IMR-90 (cell line): Measurements from ENCODE around the gene KNTC1. TPM values are rescaled to one million over a fixed set of nuclear protein-coding genes. Genes with fewer than 3 reads are reported as not detected.

ENCODE experiments used
- ATAC-seq: fragments of 200-7000 bp; cut with Tn5 transposase; 2 replicates; pipeline ENCODE4 v1.9.1; 2020; ENCODE audit warnings: low read depth, mild to moderate bottlenecking, moderate library complexity
- BruUV-seq: library from RNA; stranded (reverse); fragments of 400-500 nt; replicated peaks from 2 replicates; lab custom pipeline; 2021; lab: Mats Ljungman, UMichigan
- CTCF ChIA-PET: fragments of 300-600 bp; formaldehyde crosslinking; extraction: SDS; loops from one replicate; lab custom pipeline; 2021; ENCODE audit warnings: antibody characterized with exemption; lab: Yijun Ruan, JAX
- POLR2A ChIA-PET: fragments of 300-600 bp; sonication (Branson Sonifier 250); formaldehyde crosslinking; loops from one replicate; lab custom pipeline; 2022; ENCODE audit warnings: antibody characterized with exemption; ENCODE audit not compliant: unreplicated experiment; lab: Charles Lee
- DNase-seq: peaks from one replicate; pipeline ENCODE4 v3.0.0; 2013
- H2AFZ ChIP-seq: replicated peaks from 2 replicates; pipeline ENCODE3; 2013; ENCODE audit warnings: low read length, mild to moderate bottlenecking; ENCODE audit not compliant: poor library complexity
- H2AK5ac ChIP-seq: 2 replicates; pipeline ENCODE4 v1.6.1; 2013; ENCODE audit warnings: low read depth, low read length, inconsistent platforms
- H2AK9ac ChIP-seq: replicated peaks from 2 replicates; pipeline ENCODE3; 2013; ENCODE audit warnings: mild to moderate bottlenecking, low read depth, low read length, moderate library complexity; ENCODE audit not compliant: poor library complexity
- H2BK120ac ChIP-seq: 2 replicates; pipeline ENCODE4 v1.6.1; 2013; ENCODE audit warnings: low read depth, low read length, inconsistent platforms
- H2BK15ac ChIP-seq: 3 replicates; pipeline ENCODE4 v1.6.1; 2013; ENCODE audit warnings: low read depth, low read length, inconsistent platforms
- H2BK20ac ChIP-seq: 2 replicates; pipeline ENCODE4 v1.6.1; 2013; ENCODE audit warnings: low read depth, mild to moderate bottlenecking, inconsistent platforms, low read length, moderate library complexity
- H2BK5ac ChIP-seq: 2 replicates; pipeline ENCODE4 v1.6.1; 2013; ENCODE audit warnings: mild to moderate bottlenecking, low read depth, low read length, inconsistent platforms; ENCODE audit not compliant: poor library complexity, severe bottlenecking
- H3K14ac ChIP-seq: replicated peaks from 2 replicates; pipeline ENCODE4 v1.6.1; 2013; ENCODE audit warnings: low read depth, low read length, inconsistent platforms
- H3K18ac ChIP-seq: 2 replicates; pipeline ENCODE4 v1.6.1; 2013; ENCODE audit warnings: low read depth, low read length, control low read depth
- H3K23ac ChIP-seq: 2 replicates; pipeline ENCODE4 v1.6.1; 2013; ENCODE audit warnings: low read depth, low read length, inconsistent platforms
- H3K27ac ChIP-seq: 2 replicates; pipeline ENCODE4 v1.5.1; 2013; ENCODE audit warnings: mild to moderate bottlenecking, control low read depth, low read length; ENCODE audit not compliant: insufficient read depth
- H3K27me3 ChIP-seq: 2 replicates; pipeline ENCODE4 v1.6.1; 2013; ENCODE audit warnings: low read length; ENCODE audit not compliant: control insufficient read depth, insufficient read depth
- H3K36me3 ChIP-seq: 2 replicates; pipeline ENCODE4 v1.6.1; 2013; ENCODE audit warnings: low read length, mixed read lengths; ENCODE audit not compliant: control insufficient read depth, insufficient read depth
- H3K4ac ChIP-seq: 2 replicates; pipeline ENCODE4 v1.6.1; 2013; ENCODE audit warnings: low read depth, low read length, inconsistent platforms
- H3K4me1 ChIP-seq: 2 replicates; pipeline ENCODE4 v1.6.1; 2013; ENCODE audit warnings: low read length, mixed read lengths; ENCODE audit not compliant: control insufficient read depth, insufficient read depth
- H3K4me2 ChIP-seq: 2 replicates; pipeline ENCODE4 v1.6.1; 2013; ENCODE audit warnings: low read depth, mild to moderate bottlenecking, control low read depth, low read length, moderate library complexity
- H3K4me3 ChIP-seq: 2 replicates; pipeline ENCODE4 v1.5.1; 2013; ENCODE audit warnings: low read depth, mild to moderate bottlenecking, control low read depth, low read length, moderate library complexity; ENCODE audit not compliant: insufficient read depth
- H3K56ac ChIP-seq: 2 replicates; pipeline ENCODE4 v1.6.1; 2013; ENCODE audit warnings: low read length, inconsistent platforms; ENCODE audit not compliant: insufficient read depth; ENCODE audit errors: extremely low read depth
- H3K79me1 ChIP-seq, 2 experiments: 2 replicates each; pipeline ENCODE4 v1.6.1; 2013; ENCODE audit warnings: low read length in 2 of 2, inconsistent platforms in 1 of 2, low read depth in 1 of 2
- H3K9ac ChIP-seq: 2 replicates; pipeline ENCODE4 v1.6.1; 2013; ENCODE audit warnings: low read depth, low read length, control low read depth
- H3K9me1 ChIP-seq: 2 replicates; pipeline ENCODE4 v1.6.1; 2013; ENCODE audit warnings: low read length, inconsistent platforms; ENCODE audit not compliant: insufficient read depth
- H3K9me3 ChIP-seq: 2 replicates; pipeline ENCODE4 v1.6.1; 2013; ENCODE audit warnings: low read length; ENCODE audit not compliant: control insufficient read depth, insufficient read depth
- H4K20me1 ChIP-seq: 2 replicates; pipeline ENCODE4 v1.6.1; 2013; ENCODE audit warnings: low read length, inconsistent platforms; ENCODE audit not compliant: insufficient read depth
- H4K5ac ChIP-seq: 2 replicates; pipeline ENCODE4 v1.6.1; 2013; ENCODE audit warnings: mild to moderate bottlenecking, low read depth, low read length, control low read depth
- H4K8ac ChIP-seq, 2 experiments: 2 replicates each; pipeline ENCODE4 v1.6.1; 2013; ENCODE audit warnings: low read depth in 2 of 2, low read length in 2 of 2, control low read depth in 1 of 2, inconsistent platforms in 1 of 2
- H4K91ac ChIP-seq: 2 replicates; pipeline ENCODE4 v1.6.1; 2013; ENCODE audit warnings: low read depth, low read length, inconsistent platforms; ENCODE audit not compliant: insufficient read depth
- CEBPB ChIP-seq: IDR thresholded peaks from 2 replicates; pipeline ENCODE4 v1.6.1; 2012; ENCODE audit warnings: low read depth, low read length, improper control_type of control experiment
- MAFK ChIP-seq: IDR thresholded peaks from 2 replicates; pipeline ENCODE4 v1.6.1; 2012; ENCODE audit warnings: low read depth, low read length, improper control_type of control experiment
- RAD21 ChIP-seq: IDR thresholded peaks from 2 replicates; pipeline ENCODE4 v1.6.1; 2012; ENCODE audit warnings: low read length, improper control_type of control experiment
- WGBS, 2 experiments: methylation state at CpG; one replicate each; pipeline versions ENCODE4 v1.1.5 to v1.1.7; 2013; ENCODE audit warnings: missing lambda C conversion rate in 2 of 2; ENCODE audit not compliant: insufficient read length in 1 of 2; ENCODE audit errors: extremely low coverage in 2 of 2; 5-methylcytosine and 5-hydroxymethylcytosine counted together
- dilution Hi-C: fragments of 300-500 bp; cut with HindIII; formaldehyde crosslinking; loops from one replicate; pipeline ENCODE4 v1.14.3; 2018; ENCODE audit warnings: low sequenced_read_pairs; ENCODE audit not compliant: unreplicated experiment
- in situ Hi-C: fragments of 300-500 bp; cut with MboI; formaldehyde crosslinking; loops from 3 replicates; pipeline ENCODE4 v1.14.3; 2019; ENCODE audit warnings: low sequenced_read_pairs, inconsistent platforms, mixed read lengths
- intact Hi-C: fragments of 100-400 bp; cut with micrococcal nuclease; formaldehyde crosslinking; loops from 2 replicates; pipeline ENCODE4 v1.10.0; 2022
- polyA plus RNA-seq, 3 experiments: library from polyadenylated mRNA; depleted of rRNA; stranded (reverse); fragments of >200 nt; gene quantifications; 2 replicates each; pipeline ENCODE4 v1.2.3, GENCODE V29; 2012; ENCODE audit warnings: low replicate concordance in 1 of 3
- total RNA-seq: library from RNA; depleted of rRNA; stranded (reverse); fragments of >200 nt; gene quantifications from 2 replicates; pipeline ENCODE4 v1.2.3, GENCODE V29; 2012
- TF ChIP-seq, protein P1 (sequence below): conservative IDR thresholded peaks from 2 replicates; pipeline ENCODE4 v1.5.1; 2012; ENCODE audit warnings: mild to moderate bottlenecking, low read depth, low read length, improper control_type of control experiment
- TF ChIP-seq, protein P2 (sequence below): fragments of 150-350 bp; IDR thresholded peaks from 2 replicates; pipeline ENCODE4 v1.6.1; 2017; ENCODE audit warnings: mild to moderate bottlenecking, antibody characterized with exemption, low read length, low read depth

The KNTC1 gene
- total and polyA plus RNA-seq, 2 of the 4 experiments (the other 2 are of a cell fraction), result 16.6 to 23.7 TPM

DNA sequence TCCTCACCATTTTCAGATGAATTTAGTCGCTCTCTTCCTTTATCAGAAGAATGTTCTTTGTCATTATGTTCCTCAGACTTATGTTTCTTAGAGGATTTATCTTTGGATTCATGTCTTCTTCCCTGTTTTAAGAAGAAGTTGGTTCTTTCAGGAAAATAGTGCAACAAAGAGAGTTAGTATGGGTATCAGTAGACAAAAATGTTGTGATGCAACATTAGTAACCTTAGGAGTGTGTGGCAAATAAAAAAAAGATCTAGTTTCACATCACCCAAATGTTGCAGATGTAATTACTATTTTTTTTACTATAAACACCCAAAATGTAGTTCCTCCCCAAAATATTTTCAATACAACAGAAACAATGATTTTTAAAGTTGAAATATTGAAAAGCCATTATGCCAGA is 8.1 kb upstream of the KNTC1 start:
- Histone ChIP-seq H2BK20ac (no peak overlapping the region), H2BK15ac (no peak overlapping the region), H2AFZ (no peak overlapping the region), H3K4me1 (peaks cover 10% of the 10 kb centered on the region), H4K5ac (no peak overlapping the region; the same call in 1 of the 2 replicates), H4K20me1 (peaks cover 83% of the 10 kb centered on the region), H3K18ac (peak overlapping the region; percentile 46; the same call in 1 of the 2 replicates), H3K9me3 (0 out of 2 replicates have a peak, but pooled peaks cover 2% of the 10 kb centered on the region), H3K36me3 (peaks cover 56% of the 10 kb centered on the region), H4K8ac (no peak overlapping the region), H2BK5ac (peak overlapping the region; percentile 87), H4K91ac (no peak overlapping the region), H3K4ac (no peak overlapping the region), H3K4me3 (no peak overlapping the region), H3K27me3 (no peaks in the 10 kb centered on the region), H3K14ac (no peak overlapping the region), H2AK9ac (no peak overlapping the region), H3K56ac (no peak overlapping the region), H2AK5ac (no peak overlapping the region), H3K9me1 (peaks cover 5% of the 10 kb centered on the region), H3K79me1 (peaks cover 20 to 54% of the 10 kb centered on the region in 2 experiments), H3K4me2 (no peak overlapping the region), H3K27ac (peak overlapping the region; percentile 16; the same call in 1 of the 2 replicates), H2BK120ac (no peak overlapping the region), H3K23ac (peak overlapping the region; percentile 26; the same call in 1 of the 2 replicates), H3K9ac (no peak overlapping the region)
- WGBS, 2 experiments, result no CpG with 5 or more reads among the region's 1 CpG
- ATAC-seq (no peak), DNase-seq (peak; percentile 33)
- in situ Hi-C loops, result no loop called here
- intact Hi-C loops, result no loop called here
- POLR2A ChIA-PET, result no interaction called here
- no TSS peak for BruUV-seq
- dilution Hi-C loops, result no loop called here
- TF ChIP-seq, protein P1, sequence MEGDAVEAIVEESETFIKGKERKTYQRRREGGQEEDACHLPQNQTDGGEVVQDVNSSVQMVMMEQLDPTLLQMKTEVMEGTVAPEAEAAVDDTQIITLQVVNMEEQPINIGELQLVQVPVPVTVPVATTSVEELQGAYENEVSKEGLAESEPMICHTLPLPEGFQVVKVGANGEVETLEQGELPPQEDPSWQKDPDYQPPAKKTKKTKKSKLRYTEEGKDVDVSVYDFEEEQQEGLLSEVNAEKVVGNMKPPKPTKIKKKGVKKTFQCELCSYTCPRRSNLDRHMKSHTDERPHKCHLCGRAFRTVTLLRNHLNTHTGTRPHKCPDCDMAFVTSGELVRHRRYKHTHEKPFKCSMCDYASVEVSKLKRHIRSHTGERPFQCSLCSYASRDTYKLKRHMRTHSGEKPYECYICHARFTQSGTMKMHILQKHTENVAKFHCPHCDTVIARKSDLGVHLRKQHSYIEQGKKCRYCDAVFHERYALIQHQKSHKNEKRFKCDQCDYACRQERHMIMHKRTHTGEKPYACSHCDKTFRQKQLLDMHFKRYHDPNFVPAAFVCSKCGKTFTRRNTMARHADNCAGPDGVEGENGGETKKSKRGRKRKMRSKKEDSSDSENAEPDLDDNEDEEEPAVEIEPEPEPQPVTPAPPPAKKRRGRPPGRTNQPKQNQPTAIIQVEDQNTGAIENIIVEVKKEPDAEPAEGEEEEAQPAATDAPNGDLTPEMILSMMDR, result no peak
- no peak for TF ChIP-seq RAD21
- no peak for TF ChIP-seq MAFK
- TF ChIP-seq, protein P2, sequence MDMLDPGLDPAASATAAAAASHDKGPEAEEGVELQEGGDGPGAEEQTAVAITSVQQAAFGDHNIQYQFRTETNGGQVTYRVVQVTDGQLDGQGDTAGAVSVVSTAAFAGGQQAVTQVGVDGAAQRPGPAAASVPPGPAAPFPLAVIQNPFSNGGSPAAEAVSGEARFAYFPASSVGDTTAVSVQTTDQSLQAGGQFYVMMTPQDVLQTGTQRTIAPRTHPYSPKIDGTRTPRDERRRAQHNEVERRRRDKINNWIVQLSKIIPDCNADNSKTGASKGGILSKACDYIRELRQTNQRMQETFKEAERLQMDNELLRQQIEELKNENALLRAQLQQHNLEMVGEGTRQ, result no peak
- TF ChIP-seq CEBPB, result peak; percentile 84
- CTCF ChIA-PET, result no interaction called here
